Measurements from ENCODE around the gene PIM1.
"Not testable (repeated sequence)": the region's sequence is repeated elsewhere in the genome, so short reads cannot be mapped to it uniquely, and the experiment has no call there.

PIM1 gene

GRCh38 chr6:37171201-37171969 lies 1.4 kb downstream of the PIM1 start:
- peak; percentile 38 for DNase-seq (ENCODE audit: low spot score)

- DNase-seq (ENCODE audit: low spot score): peak; percentile 95
Measured at GRCh38 chr6:37171970-37172812, 2.2 kb downstream of the PIM1 start.

- no peak for DNase-seq (ENCODE audit: low spot score)
Measured at GRCh38 chr6:37172912-37173492, 3.0 kb downstream of the PIM1 start.

GRCh38 chr6:37173493-37174195 lies 3.7 kb downstream of the PIM1 start:
- peak; percentile 23 for DNase-seq (ENCODE audit: low spot score)

GRCh38 chr6:37174196-37174514 lies 4.2 kb downstream of the PIM1 start:
- DNase-seq (ENCODE audit: low spot score): no peak

GRCh38 chr6:37174515-37175331 lies 4.8 kb downstream of the PIM1 start:
- DNase-seq (ENCODE audit: low spot score): no peak

- peak; percentile 22 for DNase-seq (ENCODE audit: low spot score)
Measured at GRCh38 chr6:37175332-37176267, 5.6 kb downstream of the PIM1 start.

GRCh38 chr6:37176268-37177076 lies 6.5 kb downstream of the PIM1 start:
- peak; percentile 44 for DNase-seq (ENCODE audit: low spot score)

- peak; percentile 25 for DNase-seq (ENCODE audit: low spot score)
Measured at GRCh38 chr6:37177077-37177934, 7.4 kb downstream of the PIM1 start.

GRCh38 chr6:37177935-37178517 lies 8.1 kb downstream of the PIM1 start:
- no peak for DNase-seq (ENCODE audit: low spot score)

GRCh38 chr6:37180075-37180474 lies 10.1 kb downstream of the PIM1 start:
- no peak for DNase-seq (ENCODE audit: low spot score)

- DNase-seq (ENCODE audit: low spot score): not testable (repeated sequence)
Measured at GRCh38 chr6:37180610-37181009, 10.7 kb downstream of the PIM1 start.

- DNase-seq (ENCODE audit: low spot score): no peak
Measured at GRCh38 chr6:37182736-37183590, 13.0 kb downstream of the PIM1 start.

GRCh38 chr6:37185949-37186720 lies 16.2 kb downstream of the PIM1 start:
- not testable (repeated sequence) for DNase-seq (ENCODE audit: low spot score)

GRCh38 chr6:37187321-37188022 lies 17.5 kb downstream of the PIM1 start:
- no peak for DNase-seq (ENCODE audit: low spot score)
